SK-N-SH (cell line): ENCODE measurements around the gene KLF15. TPM values are rescaled to one million over a fixed set of nuclear protein-coding genes. Genes with fewer than 3 reads are reported as not detected.

Experiments used
- CTCF ChIA-PET: fragments of 300-600, 350-600 bp; formaldehyde crosslinking; extraction: SDS; loops from one replicate; lab custom pipeline; 2021; lab: Yijun Ruan, JAX
- POLR2A ChIA-PET: fragments of 350-600 bp; sonication (Branson Sonifier 250); formaldehyde crosslinking; extraction: SDS; loops from one replicate; lab custom pipeline; 2020; ENCODE audit warnings: antibody characterized with exemption, inconsistent platforms; lab: Yijun Ruan, JAX
- DNase-seq: peaks from one replicate; pipeline ENCODE4 v3.0.0; 2012
- H2AFZ ChIP-seq: fragments of 200-600 bp; sonication (generic); 2 replicates; pipeline ENCODE4 v1.8.1; 2016; ENCODE audit warnings: antibody characterized with exemption, mild to moderate bottlenecking, low read depth
- H3F3A ChIP-seq: fragments of 200-600 bp; sonication (generic); replicated peaks from 2 replicates; pipeline ENCODE3; 2016; ENCODE audit warnings: antibody characterized with exemption, mild to moderate bottlenecking; ENCODE audit not compliant: insufficient read depth
- H3K27ac ChIP-seq, 2 experiments: fragments of 200-500 bp in 1 of 2; fragments of 200-600 bp in 1 of 2; sonication (Bioruptor generic) in 1 of 2; sonication (generic), shearing (Covaris generic) in 1 of 2; 2 replicates each; pipeline versions ENCODE4 v1.5.1 to v1.6.1; 2014 to 2016; ENCODE audit warnings: low read depth in 2 of 2, inconsistent platforms in 1 of 2, low read length in 1 of 2, mild to moderate bottlenecking in 1 of 2, mixed read lengths in 1 of 2
- H3K27me3 ChIP-seq: fragments of 200-600 bp; sonication (generic), shearing (Covaris generic); 2 replicates; pipeline ENCODE4 v1.6.1; 2016; ENCODE audit warnings: mixed run types; ENCODE audit not compliant: insufficient read depth
- H3K36me3 ChIP-seq, 2 experiments: fragments of 200-500 bp in 1 of 2; fragments of 200-600 bp in 1 of 2; sonication (Bioruptor generic) in 1 of 2; sonication (generic) in 1 of 2; replicated peaks in 1 of 2; 2 replicates each; pipeline versions ENCODE3 to v1.5.1; 2014 to 2016; ENCODE audit warnings: low read length in 1 of 2, mild to moderate bottlenecking in 1 of 2; ENCODE audit not compliant: insufficient read depth in 2 of 2, control insufficient read depth in 1 of 2
- H3K4me1 ChIP-seq, 2 experiments: fragments of 200-500 bp in 1 of 2; fragments of 200-600 bp in 1 of 2; sonication (Bioruptor generic) in 1 of 2; sonication (generic), shearing (Covaris generic) in 1 of 2; 2 replicates each; pipeline versions ENCODE4 v1.5.1 to v1.6.1; 2014 to 2016; ENCODE audit warnings: low read depth in 1 of 2, low read length in 1 of 2, mixed run types in 1 of 2; ENCODE audit not compliant: insufficient read depth in 2 of 2, control insufficient read depth in 1 of 2
- H3K4me2 ChIP-seq: fragments of 200-600 bp; sonication (generic), shearing (Covaris generic); 2 replicates; pipeline ENCODE4 v1.6.1; 2017; ENCODE audit warnings: mixed run types
- H3K4me3 ChIP-seq, 2 experiments: fragments of 200-500 bp in 1 of 2; fragments of 200-600 bp in 1 of 2; sonication (Bioruptor generic) in 1 of 2; sonication (generic), shearing (Covaris generic) in 1 of 2; 2 replicates each; pipeline versions ENCODE4 v1.5.1 to v1.8.1; 2014 to 2016; ENCODE audit warnings: low read depth in 2 of 2, inconsistent platforms in 1 of 2, low read length in 1 of 2, mild to moderate bottlenecking in 1 of 2, mixed read lengths in 1 of 2, moderate library complexity in 1 of 2
- H3K79me2 ChIP-seq: fragments of 200-600 bp; sonication (generic); 2 replicates; pipeline ENCODE4 v1.8.1; 2017; ENCODE audit warnings: mild to moderate bottlenecking; ENCODE audit not compliant: insufficient read depth
- H3K9ac ChIP-seq: fragments of 200-600 bp; sonication (generic); 2 replicates; pipeline ENCODE4 v1.6.1; 2017; ENCODE audit warnings: mixed run types
- H3K9me2 ChIP-seq: fragments of 200-600 bp; sonication (generic); 2 replicates; pipeline ENCODE4 v1.6.1; 2017; ENCODE audit warnings: mixed run types
- H3K9me3 ChIP-seq: fragments of 200-600 bp; sonication (generic); 2 replicates; pipeline ENCODE4 v1.6.1; 2017; ENCODE audit warnings: mixed run types, mild to moderate bottlenecking, moderate library complexity
- H4K20me1 ChIP-seq: fragments of 200-600 bp; sonication (generic); 2 replicates; pipeline ENCODE4 v1.6.1; 2017; ENCODE audit warnings: mild to moderate bottlenecking, mixed run types; ENCODE audit not compliant: insufficient read depth
- CHD2 ChIP-seq: fragments of 150-350 bp; IDR thresholded peaks from 2 replicates; pipeline ENCODE4 v1.6.1; 2018; ENCODE audit warnings: low read length; ENCODE audit not compliant: partially characterized antibody
- ELF1 ChIP-seq: IDR thresholded peaks from 2 replicates; pipeline ENCODE4 v1.4.0; 2012
- FOSL2 ChIP-seq: IDR thresholded peaks from 2 replicates; pipeline ENCODE4 v1.4.0; 2012; ENCODE audit warnings: low read depth, mild to moderate bottlenecking, moderate library complexity, borderline replicate concordance
- FOXM1 ChIP-seq: IDR thresholded peaks from 2 replicates; pipeline ENCODE4 v1.4.0; 2012; ENCODE audit warnings: low read depth, mild to moderate bottlenecking
- GABPA ChIP-seq: IDR thresholded peaks from 2 replicates; pipeline ENCODE4 v1.4.0; 2012; ENCODE audit warnings: low read depth, mild to moderate bottlenecking
- GATA2 ChIP-seq: sonication (generic); formaldehyde crosslinking; IDR thresholded peaks from 2 replicates; pipeline ENCODE4 v1.5.0; 2020; ENCODE audit warnings: mild to moderate bottlenecking, missing genetic modification reagents
- MEF2A ChIP-seq: IDR thresholded peaks from 2 replicates; pipeline ENCODE4 v1.4.0; 2012; ENCODE audit warnings: low read depth, borderline replicate concordance
- NFIC ChIP-seq: IDR thresholded peaks from 2 replicates; pipeline ENCODE4 v1.4.0; 2012; ENCODE audit warnings: borderline replicate concordance
- NRF1 ChIP-seq: IDR thresholded peaks from 2 replicates; pipeline ENCODE4 v1.6.1; 2012; ENCODE audit warnings: low read depth, mild to moderate bottlenecking, low read length
- RAD21 ChIP-seq: IDR thresholded peaks from 2 replicates; pipeline ENCODE4 v1.6.1; 2012; ENCODE audit warnings: mild to moderate bottlenecking, low read length
- RCOR1 ChIP-seq: fragments of 150-350 bp; IDR thresholded peaks from 2 replicates; pipeline ENCODE4 v1.6.1; 2017; ENCODE audit warnings: antibody characterized with exemption, low read length
- RFX5 ChIP-seq: IDR thresholded peaks from 2 replicates; pipeline ENCODE4 v1.6.1; 2012; ENCODE audit warnings: mild to moderate bottlenecking, improper control_type of control experiment, low read length
- RXRA ChIP-seq: IDR thresholded peaks from 2 replicates; pipeline ENCODE4 v1.4.0; 2012; ENCODE audit warnings: low read depth, mild to moderate bottlenecking, borderline replicate concordance
- SIN3A ChIP-seq: IDR thresholded peaks from 2 replicates; pipeline ENCODE4 v1.6.1; 2012; ENCODE audit warnings: low read depth, mild to moderate bottlenecking, low read length, moderate library complexity, borderline replicate concordance
- TAF1 ChIP-seq: IDR thresholded peaks from 2 replicates; pipeline ENCODE4 v1.6.1; 2012; ENCODE audit warnings: low read depth, mild to moderate bottlenecking, low read length, moderate library complexity, borderline replicate concordance
- TEAD4 ChIP-seq: IDR thresholded peaks from 2 replicates; pipeline ENCODE4 v1.4.0; 2012; ENCODE audit warnings: mild to moderate bottlenecking, borderline replicate concordance; ENCODE audit not compliant: insufficient read depth
- YY1 ChIP-seq: IDR thresholded peaks from 2 replicates; pipeline ENCODE4 v1.4.0; 2012; ENCODE audit warnings: low read depth, mild to moderate bottlenecking
- WGBS: methylation state at CpG from one replicate; pipeline ENCODE4 v1.1.6; 2017; ENCODE audit warnings: low lambda C conversion rate; 5-methylcytosine and 5-hydroxymethylcytosine counted together
- polyA plus RNA-seq, 3 experiments: library from polyadenylated mRNA; depleted of rRNA; stranded (reverse); fragments of >200 nt; gene quantifications; 2 replicates each; pipeline ENCODE4 v1.2.3, GENCODE V29; 2012
- TF ChIP-seq, protein P1 (sequence below): fragments of 150-350 bp; IDR thresholded peaks from 2 replicates; pipeline ENCODE4 v1.6.1; 2017; ENCODE audit warnings: antibody characterized with exemption, low read length, low read depth, borderline replicate concordance
- TF ChIP-seq, protein P2 (sequence below): IDR thresholded peaks from 2 replicates; pipeline ENCODE4; 2012
- TF ChIP-seq, protein P3 (sequence below): IDR thresholded peaks from 2 replicates; pipeline ENCODE4 v1.6.1; 2012; ENCODE audit warnings: mild to moderate bottlenecking, low read depth, low read length, moderate library complexity

Gene KLF15
- polyA plus RNA-seq, 1 of the 3 experiments (the other 2 are of a cell fraction), result 0.28 TPM

DNA sequence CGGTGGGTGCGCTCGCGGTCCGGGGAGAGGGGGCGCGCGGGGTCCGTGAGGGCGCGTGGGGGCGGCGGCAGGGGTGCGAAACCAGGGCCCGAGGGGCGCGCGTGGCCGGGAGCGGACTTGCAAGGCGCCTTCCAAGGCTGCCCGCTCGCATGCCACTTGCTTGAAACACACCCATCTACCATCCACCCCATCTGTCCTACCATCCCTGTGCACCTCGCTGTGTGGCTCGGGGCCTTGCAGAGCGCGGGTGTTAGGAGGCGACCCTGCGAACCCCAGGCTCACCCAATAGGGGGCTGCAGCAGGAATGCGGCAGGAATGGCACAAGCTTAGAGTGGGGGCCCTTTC, 37.7 kb upstream of the KLF15 start:
- POLR2A ChIA-PET, result no interaction called here
- Histone ChIP-seq H3K4me1 (peaks cover 0 to 20% of the 10 kb centered on the region in 2 experiments; a peak in 2 of 4 replicates), H3K79me2 (no peaks in the 10 kb centered on the region), H4K20me1 (no peaks in the 10 kb centered on the region), H3K27me3 (no peaks in the 10 kb centered on the region; the same call in 1 of the 2 replicates), H3K4me2 (no peak overlapping the region), H3K9ac (no peak overlapping the region), H3K27ac (no peak overlapping the region), H3F3A (no peaks in the 10 kb centered on the region), H3K4me3 (no peak overlapping the region), H2AFZ (no peak overlapping the region)
- WGBS, result 93% methylated on average over 30 of the region's 30 CpGs
- CTCF ChIA-PET, result interaction anchor here (1.2 kb wide), 1 partner anchor 13 kb away, joined by 5 read pairs; no protein-coding TSS in a partner anchor
- TF ChIP-seq NFIC, result no peak
- no peak for TF ChIP-seq RAD21
- TF ChIP-seq RXRA, result no peak
- TF ChIP-seq RFX5, result no peak
- TF ChIP-seq, protein P1, sequence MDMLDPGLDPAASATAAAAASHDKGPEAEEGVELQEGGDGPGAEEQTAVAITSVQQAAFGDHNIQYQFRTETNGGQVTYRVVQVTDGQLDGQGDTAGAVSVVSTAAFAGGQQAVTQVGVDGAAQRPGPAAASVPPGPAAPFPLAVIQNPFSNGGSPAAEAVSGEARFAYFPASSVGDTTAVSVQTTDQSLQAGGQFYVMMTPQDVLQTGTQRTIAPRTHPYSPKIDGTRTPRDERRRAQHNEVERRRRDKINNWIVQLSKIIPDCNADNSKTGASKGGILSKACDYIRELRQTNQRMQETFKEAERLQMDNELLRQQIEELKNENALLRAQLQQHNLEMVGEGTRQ, result no peak
- TF ChIP-seq, protein P2, sequence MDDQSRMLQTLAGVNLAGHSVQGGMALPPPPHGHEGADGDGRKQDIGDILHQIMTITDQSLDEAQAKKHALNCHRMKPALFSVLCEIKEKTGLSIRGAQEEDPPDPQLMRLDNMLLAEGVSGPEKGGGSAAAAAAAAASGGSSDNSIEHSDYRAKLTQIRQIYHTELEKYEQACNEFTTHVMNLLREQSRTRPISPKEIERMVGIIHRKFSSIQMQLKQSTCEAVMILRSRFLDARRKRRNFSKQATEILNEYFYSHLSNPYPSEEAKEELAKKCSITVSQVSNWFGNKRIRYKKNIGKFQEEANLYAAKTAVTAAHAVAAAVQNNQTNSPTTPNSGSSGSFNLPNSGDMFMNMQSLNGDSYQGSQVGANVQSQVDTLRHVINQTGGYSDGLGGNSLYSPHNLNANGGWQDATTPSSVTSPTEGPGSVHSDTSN, result no peak
- TF ChIP-seq SIN3A, result no peak
- TF ChIP-seq TAF1, result no peak
- TF ChIP-seq, all 33 proteins: peak for 0
- no peaks in the 10 kb centered on the region for H3K36me3 ChIP-seq
- no peak for DNase-seq
- no peaks in the 10 kb centered on the region for H3K9me3 ChIP-seq
- H3K9me2 ChIP-seq, result no peaks in the 10 kb centered on the region

DNA sequence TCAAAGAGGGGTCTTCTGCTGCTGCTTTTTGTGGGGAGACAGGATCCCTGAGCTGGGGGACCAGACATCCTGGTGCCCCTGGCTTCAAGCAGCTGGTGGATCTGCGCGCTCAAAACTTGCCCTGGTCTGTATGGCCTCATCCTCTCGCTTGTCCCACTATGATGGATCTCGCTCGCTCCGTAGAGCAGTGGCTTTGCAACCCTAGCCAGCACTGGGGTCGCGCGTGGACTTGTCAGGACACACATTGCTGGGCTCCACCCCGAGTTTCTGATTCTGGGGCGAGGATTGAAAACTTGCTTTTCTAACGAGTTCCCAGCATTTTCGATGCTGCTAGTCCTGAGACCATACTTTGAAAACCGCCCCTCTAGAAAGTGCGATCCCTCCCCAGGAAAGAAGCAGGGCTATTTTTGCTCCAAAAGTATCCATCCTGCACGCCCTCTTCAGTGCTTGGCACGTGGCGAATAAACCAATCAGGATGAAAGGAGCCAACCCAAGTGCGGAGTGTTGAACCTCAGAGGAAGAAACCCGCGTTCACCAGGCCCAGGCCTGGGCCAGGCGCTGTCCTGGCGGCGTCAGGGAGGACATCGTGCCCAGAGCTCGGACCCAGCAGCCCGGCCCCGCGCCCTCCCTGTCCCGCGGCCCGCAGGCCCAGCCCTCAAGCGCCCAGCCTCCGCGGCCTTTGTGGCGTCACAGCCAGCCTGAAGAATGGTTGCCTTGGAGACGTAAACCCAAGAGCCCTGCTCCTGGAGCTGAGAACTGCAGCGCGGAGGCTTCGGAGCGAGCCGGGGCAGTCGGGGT, 37.2 kb upstream of the KLF15 start, which contains the start of gene CFAP100:
Gene CFAP100 (plus strand): TSS at position 731 of the 798 bp plus-strand sequence. CDS start 1,092 bp downstream, outside the sequence.
- Histone ChIP-seq H3K4me2 (no peak within 1 kb of the TSS), H3K27ac (no peak within 1 kb of the TSS), H3K27me3 (no peaks in the 10 kb centered on the region; the same call in 1 of the 2 replicates)
- POLR2A ChIA-PET, result no interaction called here
- TF ChIP-seq FOSL2, result no peak
- no peak for TF ChIP-seq RAD21
- TF ChIP-seq TEAD4, result no peak
- no peak for TF ChIP-seq RCOR1
- no peak for TF ChIP-seq CHD2
- TF ChIP-seq GATA2 (CRISPR knock-in tag), result no peak
- no peak for TF ChIP-seq GABPA
- no peak for TF ChIP-seq MEF2A
- TF ChIP-seq, protein P3, sequence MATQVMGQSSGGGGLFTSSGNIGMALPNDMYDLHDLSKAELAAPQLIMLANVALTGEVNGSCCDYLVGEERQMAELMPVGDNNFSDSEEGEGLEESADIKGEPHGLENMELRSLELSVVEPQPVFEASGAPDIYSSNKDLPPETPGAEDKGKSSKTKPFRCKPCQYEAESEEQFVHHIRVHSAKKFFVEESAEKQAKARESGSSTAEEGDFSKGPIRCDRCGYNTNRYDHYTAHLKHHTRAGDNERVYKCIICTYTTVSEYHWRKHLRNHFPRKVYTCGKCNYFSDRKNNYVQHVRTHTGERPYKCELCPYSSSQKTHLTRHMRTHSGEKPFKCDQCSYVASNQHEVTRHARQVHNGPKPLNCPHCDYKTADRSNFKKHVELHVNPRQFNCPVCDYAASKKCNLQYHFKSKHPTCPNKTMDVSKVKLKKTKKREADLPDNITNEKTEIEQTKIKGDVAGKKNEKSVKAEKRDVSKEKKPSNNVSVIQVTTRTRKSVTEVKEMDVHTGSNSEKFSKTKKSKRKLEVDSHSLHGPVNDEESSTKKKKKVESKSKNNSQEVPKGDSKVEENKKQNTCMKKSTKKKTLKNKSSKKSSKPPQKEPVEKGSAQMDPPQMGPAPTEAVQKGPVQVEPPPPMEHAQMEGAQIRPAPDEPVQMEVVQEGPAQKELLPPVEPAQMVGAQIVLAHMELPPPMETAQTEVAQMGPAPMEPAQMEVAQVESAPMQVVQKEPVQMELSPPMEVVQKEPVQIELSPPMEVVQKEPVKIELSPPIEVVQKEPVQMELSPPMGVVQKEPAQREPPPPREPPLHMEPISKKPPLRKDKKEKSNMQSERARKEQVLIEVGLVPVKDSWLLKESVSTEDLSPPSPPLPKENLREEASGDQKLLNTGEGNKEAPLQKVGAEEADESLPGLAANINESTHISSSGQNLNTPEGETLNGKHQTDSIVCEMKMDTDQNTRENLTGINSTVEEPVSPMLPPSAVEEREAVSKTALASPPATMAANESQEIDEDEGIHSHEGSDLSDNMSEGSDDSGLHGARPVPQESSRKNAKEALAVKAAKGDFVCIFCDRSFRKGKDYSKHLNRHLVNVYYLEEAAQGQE, result no peak
- TF ChIP-seq RXRA, result no peak
- TF ChIP-seq, protein P1, result no peak
- no peak for TF ChIP-seq NFIC
- TF ChIP-seq ELF1, result no peak
- TF ChIP-seq NRF1, result no peak
- TF ChIP-seq YY1, result no peak
- TF ChIP-seq FOXM1, result no peak
- TF ChIP-seq, all 33 proteins: peak for 0
- Histone ChIP-seq H3K9me2 (no peaks in the 10 kb centered on the region), H3K36me3 (no peaks in the 10 kb centered on the region), H3F3A (no peaks in the 10 kb centered on the region), H3K79me2 (no peaks in the 10 kb centered on the region), H4K20me1 (no peaks in the 10 kb centered on the region), H3K9me3 (no peaks in the 10 kb centered on the region), H2AFZ (no peak within 1 kb of the TSS), H3K9ac (no peak within 1 kb of the TSS), H3K4me3 (no peak within 1 kb of the TSS), H3K4me1 (peaks cover 0 to 24% of the 10 kb centered on the region in 2 experiments; a peak in 2 of 4 replicates)
- no peak for DNase-seq
- WGBS, result 74% methylated on average over 35 of the region's 43 CpGs
- CTCF ChIA-PET, result interaction anchor here (1.2 to 7.1 kb wide), 2 partner anchors 13 to 261 kb away, joined by 5 to 79 read pairs; no protein-coding TSS in a partner anchor
